GM18951 (cell line): ENCODE data around the gene FOXB2.
"Not testable (repeated sequence)": the region's sequence is repeated elsewhere in the genome, so short reads cannot be mapped to it uniquely, and the experiment has no call there.

Experiments used
- POLR2A ChIP-seq: IDR thresholded peaks from 4 replicates; pipeline ENCODE4 v1.6.1; 2011; ENCODE audit warnings: mild to moderate bottlenecking; ENCODE audit not compliant: insufficient read length, insufficient read depth; ENCODE audit errors: extremely low read depth
- in situ Hi-C: fragments of 300-500 bp; cut with MboI; formaldehyde crosslinking; loops from one replicate; pipeline ENCODE4 v1.12.0; 2022; ENCODE audit warnings: low sequenced_read_pairs, mixed read lengths, inconsistent platforms; ENCODE audit not compliant: unreplicated experiment

FOXB2 gene

DNA sequence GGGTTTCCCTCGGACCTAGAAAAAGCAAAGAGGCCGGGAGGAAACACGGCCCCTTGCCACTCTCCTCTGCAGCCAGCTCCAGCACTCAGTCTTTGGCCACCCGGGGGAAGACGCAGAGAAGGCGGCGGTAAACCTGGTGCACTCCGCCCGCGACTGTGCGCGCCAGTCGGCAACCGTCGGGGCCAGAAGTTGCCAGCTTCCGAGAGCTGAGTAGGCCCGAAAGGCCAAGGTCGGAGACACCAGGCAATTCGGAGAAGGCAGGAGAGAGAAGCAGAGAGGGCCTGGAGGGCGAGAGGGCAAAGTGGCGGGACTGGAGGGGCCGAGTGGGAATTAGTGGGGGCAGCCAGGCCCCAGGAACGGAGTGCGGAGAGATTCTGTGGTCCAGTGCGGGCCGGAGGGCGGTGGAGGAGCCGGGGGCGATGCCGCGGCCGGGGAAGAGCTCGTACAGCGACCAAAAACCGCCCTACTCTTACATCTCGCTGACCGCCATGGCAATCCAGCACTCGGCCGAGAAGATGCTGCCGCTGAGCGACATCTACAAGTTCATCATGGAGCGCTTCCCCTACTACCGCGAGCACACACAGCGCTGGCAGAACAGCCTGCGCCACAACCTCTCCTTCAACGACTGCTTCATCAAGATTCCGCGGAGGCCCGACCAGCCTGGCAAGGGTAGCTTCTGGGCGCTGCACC, at the start of gene FOXB2:
Gene FOXB2 (plus strand): TSS at position 420 of the 690 bp plus-strand sequence. CDS start 0 bp downstream, at position 420.
- TF ChIP-seq POLR2A = no peak
- in situ Hi-C loops = no loop called here

DNA sequence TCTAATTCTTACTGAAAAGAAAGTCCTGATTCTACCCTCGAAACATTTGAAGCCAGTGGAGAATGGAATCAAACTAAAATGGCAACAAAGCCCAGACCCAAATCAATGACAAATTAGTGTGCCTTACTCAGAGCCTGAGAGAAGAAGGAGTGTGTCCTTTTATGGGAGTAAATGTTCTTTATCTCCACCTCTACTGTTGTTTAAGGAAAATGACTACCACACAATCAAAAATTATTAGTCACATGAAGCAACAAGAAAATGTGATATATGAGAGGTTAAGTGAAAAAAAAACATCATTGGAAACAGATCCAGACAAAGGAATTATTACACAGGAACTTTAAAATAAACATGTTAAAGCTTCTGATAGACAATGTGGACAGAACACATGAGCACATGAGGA, 49.7 kb upstream of the FOXB2 start:
- in situ Hi-C loops = no loop called here
- no peak for TF ChIP-seq POLR2A

DNA sequence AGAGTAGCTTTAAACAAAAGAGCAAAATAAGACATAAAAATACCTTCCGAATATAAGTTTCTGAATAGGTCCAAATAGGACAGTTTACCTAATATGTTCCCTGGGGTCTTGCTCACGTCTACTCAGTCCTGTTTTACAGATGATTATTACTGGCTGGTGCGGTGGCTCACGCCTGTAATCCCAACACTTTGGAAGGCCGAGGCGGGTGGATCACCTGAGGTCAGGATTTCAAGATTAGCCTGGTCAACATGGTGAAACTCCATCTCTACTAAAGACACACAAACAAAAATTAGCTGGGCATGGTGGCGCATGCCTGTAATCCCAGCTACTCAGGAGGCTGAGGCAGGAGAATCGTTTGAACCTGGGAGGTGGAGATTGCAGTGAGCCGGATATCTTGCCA, 40.6 kb upstream of the FOXB2 start:
- in situ Hi-C loops = not testable (repeated sequence)

DNA sequence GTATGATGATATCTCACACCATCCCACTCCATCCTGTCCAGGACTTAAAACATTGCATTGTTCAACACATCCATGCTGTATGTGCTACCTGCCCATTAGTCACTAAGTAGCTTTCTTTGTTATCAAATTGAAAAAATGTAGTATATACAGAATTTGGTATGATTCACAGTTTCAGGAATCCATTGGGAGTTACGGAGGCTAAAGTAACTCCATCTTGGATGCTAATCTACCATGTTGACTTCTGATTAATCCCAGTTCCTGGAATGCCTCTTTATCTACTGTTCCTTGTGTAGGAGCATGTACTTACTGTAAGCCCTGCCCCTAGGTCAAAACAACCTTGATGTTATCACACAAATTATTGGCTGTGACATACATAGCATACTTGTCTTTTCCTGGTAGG, 38.9 kb upstream of the FOXB2 start:
- no peak for TF ChIP-seq POLR2A
- in situ Hi-C loops = loop anchor here (10.0 kb wide), 1 partner anchor 176 kb away; no protein-coding TSS in a partner anchor

DNA sequence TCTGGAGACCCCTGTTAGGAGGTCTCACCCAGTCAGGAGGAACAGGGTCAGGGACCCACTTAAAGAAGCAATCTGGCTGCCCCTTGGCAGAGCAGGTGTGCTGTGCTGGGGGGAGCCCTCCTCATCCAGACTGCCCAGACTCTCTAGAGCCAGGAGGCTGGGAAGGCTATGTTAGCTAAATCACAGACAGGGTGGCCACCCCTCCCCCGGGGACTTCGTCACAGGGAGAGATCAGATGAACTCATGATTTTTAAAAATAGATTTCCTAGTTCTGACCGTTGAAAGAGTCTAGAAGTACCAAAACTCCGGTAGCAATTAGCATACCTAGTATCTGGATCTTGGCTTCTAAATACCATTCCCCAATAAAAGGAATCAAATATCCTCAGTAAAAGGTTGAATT, 35.0 kb upstream of the FOXB2 start:
- in situ Hi-C loops = loop anchor here (10.0 kb wide), 1 partner anchor 180 kb away; no protein-coding TSS in a partner anchor
- TF ChIP-seq POLR2A = no peak

DNA sequence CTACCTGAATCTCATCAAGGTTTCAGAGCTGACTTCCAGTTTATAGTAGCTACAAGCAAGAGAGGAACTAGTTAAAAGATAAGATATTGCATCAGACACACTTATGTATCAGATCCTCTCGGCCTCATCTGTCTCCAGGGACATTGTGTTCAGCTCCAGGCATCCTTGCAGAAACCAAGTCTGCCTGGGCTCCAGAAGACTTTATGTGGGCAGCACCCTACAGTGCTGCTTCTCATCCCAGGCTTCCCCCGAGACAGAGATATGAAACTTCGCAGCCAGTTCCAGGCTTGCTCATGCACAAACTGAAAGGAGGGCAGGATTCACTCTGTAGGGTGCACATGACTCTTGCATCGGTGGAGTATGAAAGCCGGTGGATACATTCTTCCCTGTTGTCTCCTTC, 33.9 kb upstream of the FOXB2 start:
- TF ChIP-seq POLR2A = no peak
- in situ Hi-C loops = loop anchor here (10.0 kb wide), 1 partner anchor 181 kb away; no protein-coding TSS in a partner anchor

DNA sequence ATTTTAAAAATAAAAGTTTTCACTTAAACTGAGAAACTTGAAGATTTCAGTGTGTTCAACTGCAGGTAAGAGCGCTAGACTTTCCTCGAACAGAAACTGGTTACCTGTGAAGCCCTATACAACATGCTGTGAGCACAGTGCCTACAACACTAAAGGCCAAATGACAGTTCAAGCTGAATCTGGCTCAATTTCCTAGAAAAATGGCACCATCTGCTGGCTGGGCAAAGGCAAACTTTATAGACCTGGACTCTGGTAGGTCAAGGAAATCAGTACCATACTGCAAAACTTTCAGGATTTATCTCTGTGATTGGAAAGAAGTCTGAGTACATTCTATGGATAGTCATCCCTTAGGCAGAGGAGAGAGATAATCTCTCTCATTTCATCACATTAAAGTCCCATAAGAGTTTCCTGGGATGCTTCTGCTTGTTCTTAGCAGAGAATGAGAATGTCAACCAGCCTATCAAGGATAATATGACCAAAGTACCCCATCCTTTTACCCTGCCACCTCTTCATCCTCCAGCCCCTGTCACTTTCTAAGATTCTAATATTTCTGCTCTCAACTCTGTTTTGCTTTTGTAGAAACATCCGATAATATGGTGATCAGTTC, 31.8 kb upstream of the FOXB2 start:
- in situ Hi-C loops = loop anchor here (10.0 kb wide), 1 partner anchor 183 kb away; no protein-coding TSS in a partner anchor
- no peak for TF ChIP-seq POLR2A

DNA sequence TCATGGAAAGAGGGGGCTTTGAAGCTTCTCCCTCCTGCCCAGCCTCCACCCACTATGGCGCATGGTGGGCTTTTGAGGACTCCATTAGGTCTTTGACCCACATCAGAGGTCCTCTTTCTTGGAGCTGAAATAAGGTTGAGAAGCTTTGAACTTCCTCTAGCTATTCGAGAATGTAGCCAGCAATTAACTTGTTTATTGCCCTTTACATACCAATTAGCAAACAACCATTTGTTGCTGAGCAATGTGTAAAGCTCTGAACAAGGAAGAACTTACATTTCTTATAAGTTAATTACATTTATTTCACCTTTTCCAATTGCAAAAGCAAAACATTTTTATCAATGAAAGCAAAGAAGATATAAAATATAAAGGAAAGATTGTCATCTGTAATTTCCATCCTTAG, 30.5 kb upstream of the FOXB2 start:
- in situ Hi-C loops = loop anchor here (10.0 kb wide), 1 partner anchor 184 kb away; no protein-coding TSS in a partner anchor
- TF ChIP-seq POLR2A = no peak

DNA sequence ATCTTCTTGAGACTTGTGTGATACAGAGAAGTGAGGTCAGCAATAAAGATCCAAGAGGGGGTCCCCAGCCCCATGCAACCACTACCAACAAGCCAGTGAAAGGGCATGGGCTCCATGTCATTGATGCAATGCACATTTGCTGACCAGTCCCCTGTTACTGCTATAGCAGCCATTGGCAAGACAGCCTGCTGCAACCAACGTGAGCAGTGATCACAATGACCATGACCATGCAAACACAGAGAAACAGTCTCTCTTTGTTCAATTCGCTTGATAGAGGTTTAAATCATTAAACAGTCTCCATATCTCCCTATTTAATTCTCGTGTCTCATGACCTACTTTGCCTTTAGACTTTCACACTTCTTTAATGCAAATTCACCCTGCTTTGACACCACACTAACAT, 30.0 kb upstream of the FOXB2 start:
- in situ Hi-C loops = loop anchor here (10.0 kb wide), 1 partner anchor 185 kb away; no protein-coding TSS in a partner anchor
- no peak for TF ChIP-seq POLR2A

DNA sequence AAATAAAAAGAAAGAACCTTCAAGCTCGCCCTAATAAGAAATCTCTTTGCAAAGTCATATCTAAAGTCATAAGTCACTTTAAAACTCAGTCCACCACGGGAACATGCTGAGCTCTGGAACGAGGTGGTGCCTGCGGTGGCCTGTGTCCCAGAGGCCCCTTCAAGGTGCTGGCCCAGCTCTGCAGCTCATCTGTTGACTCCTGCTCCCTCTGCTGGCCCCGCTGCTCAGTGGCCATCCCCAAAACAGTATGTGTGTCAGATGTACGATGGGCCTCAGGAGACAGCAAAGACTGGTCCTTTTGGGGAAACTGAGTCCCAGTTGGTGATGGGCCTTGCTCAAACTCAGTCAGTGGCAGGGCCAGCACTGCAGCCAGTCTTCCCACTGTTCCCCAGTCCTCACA, 22.8 kb upstream of the FOXB2 start:
- in situ Hi-C loops = no loop called here
- no peak for TF ChIP-seq POLR2A

DNA sequence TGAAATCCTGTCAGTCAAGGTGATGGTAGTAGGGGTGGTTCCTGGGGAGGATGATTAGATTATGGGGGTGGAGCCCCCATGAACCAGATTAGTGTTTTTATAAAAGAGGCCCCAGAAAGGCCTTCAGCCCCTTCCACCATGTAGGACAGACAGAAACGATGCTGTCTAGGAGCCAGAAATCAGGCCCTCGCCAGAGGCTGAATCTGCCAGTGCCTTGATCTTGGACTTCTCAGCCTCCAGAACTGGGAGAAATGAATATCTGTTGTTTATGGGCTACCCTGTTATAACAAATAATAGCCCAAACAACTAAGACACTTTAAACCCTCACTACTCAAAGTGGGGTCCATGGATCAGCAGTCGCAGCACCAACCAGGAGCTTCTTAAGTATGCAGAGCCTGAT, 20.2 kb upstream of the FOXB2 start:
- in situ Hi-C loops = no loop called here
- TF ChIP-seq POLR2A = no peak

DNA sequence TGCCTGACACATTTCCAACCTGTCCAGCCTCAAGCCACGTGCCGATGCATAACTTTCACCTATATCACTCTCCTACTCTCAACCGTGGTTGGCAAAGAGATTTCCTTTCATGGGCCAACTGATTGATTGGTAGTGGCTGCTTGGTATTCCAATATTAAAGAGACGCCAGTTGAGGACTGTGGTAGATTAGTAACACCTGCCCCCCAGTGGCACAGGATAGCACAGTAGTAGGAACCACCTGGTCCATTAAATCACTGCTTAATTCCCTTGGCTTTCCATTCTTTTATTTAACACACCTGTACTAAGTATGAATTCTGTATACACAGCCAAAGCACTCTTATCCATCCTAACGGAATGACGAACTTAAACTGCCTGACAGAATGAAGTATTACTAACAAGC, 19.1 kb upstream of the FOXB2 start:
- in situ Hi-C loops = no loop called here
- TF ChIP-seq POLR2A = no peak

DNA sequence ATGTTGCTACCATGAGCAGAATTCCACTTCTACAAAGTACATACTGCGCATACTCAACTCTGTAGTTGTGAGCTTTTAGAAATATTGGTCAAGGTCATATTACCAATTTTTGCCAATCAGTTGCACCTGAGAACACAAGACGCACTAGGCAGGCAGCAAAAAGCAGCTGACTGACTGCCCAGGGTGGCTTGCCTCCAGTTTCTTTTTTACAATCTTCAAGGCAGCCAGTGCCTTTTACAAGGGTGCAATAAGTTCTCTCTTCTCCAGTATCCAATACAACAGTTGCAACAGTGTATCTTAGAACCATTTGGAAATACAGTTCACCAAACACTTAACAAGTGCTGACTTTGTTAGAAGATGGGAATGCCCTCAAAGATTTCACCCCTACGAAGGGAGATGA, 16.1 kb upstream of the FOXB2 start:
- TF ChIP-seq POLR2A = no peak
- in situ Hi-C loops = no loop called here

DNA sequence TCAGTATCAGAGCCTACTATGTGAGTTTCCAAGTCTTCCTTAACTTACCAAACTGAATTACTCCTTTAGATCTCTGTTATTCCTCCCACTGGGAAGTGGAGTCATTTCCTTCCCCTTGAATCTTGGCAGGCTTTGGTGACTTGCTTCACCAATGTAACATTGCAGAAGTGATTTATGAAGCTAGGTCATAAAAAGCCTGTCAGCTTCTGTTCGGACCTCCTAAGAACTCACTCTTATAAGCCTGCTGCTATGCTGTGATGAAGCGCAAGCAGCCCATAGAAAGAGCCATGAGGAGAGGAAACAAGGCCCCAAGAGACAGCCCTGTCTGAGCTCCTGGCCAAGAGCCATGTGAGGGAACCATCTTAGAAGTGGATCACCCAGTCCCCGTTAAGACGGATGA, 14.2 kb upstream of the FOXB2 start:
- in situ Hi-C loops = no loop called here
- TF ChIP-seq POLR2A = no peak
